NCI-H460 (cell line): ENCODE measurements around the gene TIRAP. TPM values are rescaled to one million over a fixed set of nuclear protein-coding genes. Genes with fewer than 3 reads are reported as not detected.

Experiments
- DNase-seq: peaks from one replicate; pipeline ENCODE4 v3.0.0-alpha.2; 2016; ENCODE audit warnings: low read depth; ENCODE audit errors: extremely low read depth
- total RNA-seq: library from RNA; depleted of rRNA; stranded (reverse); fragments of >200 nt; shearing (Covaris generic); gene quantifications from 2 replicates; pipeline ENCODE4 v1.2.3, GENCODE V29; 2014

Gene TIRAP
- total RNA-seq, 1 experiment from 2014 or later, result 10.6 TPM

- DNase-seq, result no peak
These were observed 35.9 kb downstream of the TIRAP start for GRCh38 chr11:126318574-126319373.

GRCh38 chr11:126319374-126319740 is 36.5 kb downstream of the TIRAP start:
- no peak for DNase-seq

- DNase-seq, result no peak
These were observed 40.1 kb downstream of the TIRAP start for GRCh38 chr11:126322996-126323395.

- DNase-seq, result no peak
These were observed 44.5 kb downstream of the TIRAP start for GRCh38 chr11:126327281-126328000.

- no peak for DNase-seq
These were observed 45.1 kb downstream of the TIRAP start for GRCh38 chr11:126328001-126328390.

GRCh38 chr11:126328444-126328843 is 45.6 kb downstream of the TIRAP start:
- no peak for DNase-seq

- DNase-seq, result no peak
These were observed 46.2 kb downstream of the TIRAP start for GRCh38 chr11:126328938-126329643.

- DNase-seq, result no peak
These were observed 46.8 kb downstream of the TIRAP start for GRCh38 chr11:126329644-126330211.

- no peak for DNase-seq
These were observed 48.4 kb downstream of the TIRAP start for GRCh38 chr11:126331286-126331685.

GRCh38 chr11:126332221-126332711 is 49.4 kb downstream of the TIRAP start:
- no peak for DNase-seq

GRCh38 chr11:126333142-126333541 is 50.2 kb downstream of the TIRAP start:
- no peak for DNase-seq

- DNase-seq, result no peak
These were observed 52.0 kb downstream of the TIRAP start for GRCh38 chr11:126334659-126335462.

- no peak for DNase-seq
These were observed 52.5 kb downstream of the TIRAP start for GRCh38 chr11:126335463-126335760.

- DNase-seq, result no peak
These were observed 53.2 kb downstream of the TIRAP start for GRCh38 chr11:126336138-126336541.

GRCh38 chr11:126336671-126337101 is 53.8 kb downstream of the TIRAP start:
- no peak for DNase-seq

GRCh38 chr11:126337126-126337473 is 54.2 kb downstream of the TIRAP start:
- DNase-seq, result no peak

- DNase-seq, result no peak
These were observed 54.8 kb downstream of the TIRAP start for GRCh38 chr11:126337474-126338241.

GRCh38 chr11:126338346-126339055 is 55.6 kb downstream of the TIRAP start:
- DNase-seq, result no peak
